T-helper 1 cell treated with Interleukin-12 subunit alpha and Interleukin-12 subunit beta and Interleukin-4 antibody, amounts not matched to agents 30 μg/mL and 1 μg/mL, for 36 hours (primary cell): ENCODE data around the gene EIF1AD.
"Not testable (repeated sequence)": the region's sequence is repeated elsewhere in the genome, so short reads cannot be mapped to it uniquely, and the experiment has no call there.

Experiments
- H3K27ac Mint-ChIP-seq: one replicate; pipeline ENCODE4 v1.8.0; 2021; ENCODE audit warnings: mild to moderate bottlenecking, mixed read lengths
- H3K27me3 Mint-ChIP-seq: one replicate; pipeline ENCODE4 v1.8.0; 2021; ENCODE audit warnings: low read depth, mixed read lengths
- H3K36me3 Mint-ChIP-seq: one replicate; pipeline ENCODE4 v1.8.0; 2021; ENCODE audit warnings: low read depth, mixed read lengths
- H3K4me1 Mint-ChIP-seq: one replicate; pipeline ENCODE4 v1.8.0; 2021; ENCODE audit warnings: low read depth, mixed read lengths
- H3K4me3 Mint-ChIP-seq: one replicate; pipeline ENCODE4 v1.8.0; 2021; ENCODE audit warnings: mild to moderate bottlenecking, moderate library complexity, mixed read lengths
- H3K9me3 Mint-ChIP-seq: one replicate; pipeline ENCODE4 v1.8.0; 2021; ENCODE audit warnings: mixed read lengths

EIF1AD gene

DNA sequence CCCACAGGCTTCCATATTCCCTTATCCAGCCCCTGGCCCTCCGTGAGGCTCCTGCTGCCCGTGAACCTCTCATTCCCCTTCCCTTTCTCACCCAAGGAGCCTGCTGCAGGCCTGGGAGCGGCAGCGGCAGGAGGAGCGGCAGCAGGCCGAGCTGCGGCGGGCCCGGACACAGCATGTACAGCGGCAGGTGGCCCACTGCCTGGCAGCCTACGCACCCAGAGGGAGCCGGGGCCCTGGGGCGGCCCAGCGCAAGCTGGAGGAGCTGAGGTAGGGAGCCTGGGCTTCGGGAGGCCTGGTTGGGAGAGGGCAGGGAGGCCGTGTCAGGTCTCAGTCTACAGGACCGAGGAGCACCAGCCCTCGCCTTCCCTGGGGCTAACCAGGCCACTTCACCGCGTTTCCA, 48.5 kb downstream of the EIF1AD start:
- Mint-ChIP-seq H3K27me3 (peaks cover 8% of the 10 kb centered on the region), H3K4me3 (no peak overlapping the region), H3K36me3 (no peaks in the 10 kb centered on the region), H3K9me3 (no peaks in the 10 kb centered on the region), H3K27ac (no peak overlapping the region), H3K4me1 (peaks cover 17% of the 10 kb centered on the region)

GRCh38 chr11:65952052-65952521, 49.9 kb downstream of the EIF1AD start:
- H3K27ac Mint-ChIP-seq, result no peak overlapping the region

GRCh38 chr11:65951641-65952040, 50.3 kb downstream of the EIF1AD start:
- not testable (repeated sequence) for H3K4me1 Mint-ChIP-seq, H3K4me3 Mint-ChIP-seq, H3K27ac Mint-ChIP-seq

More at GRCh38 chr11:65952052-65952521, 49.9 kb downstream of the EIF1AD start:
- H3K27me3 Mint-ChIP-seq, result peaks cover 13% of the 10 kb centered on the region
- peaks cover 8% of the 10 kb centered on the region for H3K4me1 Mint-ChIP-seq
- no peaks in the 10 kb centered on the region for H3K36me3 Mint-ChIP-seq
- H3K9me3 Mint-ChIP-seq, result no peaks in the 10 kb centered on the region
- no peak overlapping the region for H3K4me3 Mint-ChIP-seq

DNA sequence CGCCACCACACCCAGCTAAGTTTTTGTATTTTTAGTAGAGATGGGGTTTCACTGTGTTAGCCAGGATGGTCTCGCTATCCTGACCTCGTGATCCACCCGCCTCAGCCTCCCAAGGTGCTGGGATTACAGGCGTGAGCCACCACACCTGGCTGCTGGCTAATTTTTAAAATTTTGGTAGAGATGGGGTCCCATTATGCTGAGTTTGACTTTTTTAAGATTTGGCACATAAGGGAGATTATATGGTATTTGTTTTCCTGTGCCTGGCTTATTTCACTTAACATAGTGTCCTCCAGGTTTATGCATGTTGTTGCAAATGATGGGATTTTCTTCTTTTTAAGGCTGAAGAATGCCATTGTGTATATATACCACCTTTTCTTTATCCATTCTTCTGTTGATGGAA, 51.2 kb downstream of the EIF1AD start:
- not testable (repeated sequence) for H3K27ac Mint-ChIP-seq, H3K4me1 Mint-ChIP-seq, H3K4me3 Mint-ChIP-seq, H3K9me3 Mint-ChIP-seq, H3K36me3 Mint-ChIP-seq
- peaks cover 13% of the 10 kb centered on the region for H3K27me3 Mint-ChIP-seq

More at GRCh38 chr11:65951641-65952040, 50.3 kb downstream of the EIF1AD start:
- not testable (repeated sequence) for H3K36me3 Mint-ChIP-seq, H3K9me3 Mint-ChIP-seq
- peaks cover 13% of the 10 kb centered on the region for H3K27me3 Mint-ChIP-seq

- H3K27ac Mint-ChIP-seq, result no peak overlapping the region
- H3K4me1 Mint-ChIP-seq, result no peaks in the 10 kb centered on the region
- H3K27me3 Mint-ChIP-seq, result peaks cover 13% of the 10 kb centered on the region
- H3K4me3 Mint-ChIP-seq, result no peak overlapping the region
- no peaks in the 10 kb centered on the region for H3K36me3 Mint-ChIP-seq
- no peaks in the 10 kb centered on the region for H3K9me3 Mint-ChIP-seq
Observed at GRCh38 chr11:65947603-65948125, 54.3 kb downstream of the EIF1AD start.

DNA sequence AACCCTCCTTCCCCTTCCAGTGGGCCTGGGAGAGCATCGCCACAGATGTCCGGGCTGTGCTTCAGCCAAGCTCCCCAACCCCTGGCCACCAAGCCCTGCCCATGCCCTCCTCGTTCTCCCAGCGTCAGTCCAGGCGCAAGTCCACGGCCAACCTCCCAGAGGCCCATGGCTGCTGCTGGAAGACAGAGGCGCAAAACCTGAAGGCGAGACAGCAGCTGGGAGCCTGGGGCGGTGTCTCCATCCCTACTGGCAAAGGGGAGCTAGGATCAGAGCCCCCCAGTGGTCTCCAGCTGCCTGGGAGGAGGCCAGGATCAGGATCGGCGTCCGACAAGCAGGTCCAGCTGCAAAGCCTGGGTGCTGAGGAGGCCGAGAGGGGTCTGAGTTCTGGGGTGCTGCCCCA, 54.8 kb downstream of the EIF1AD start:
- no peak overlapping the region for H3K27ac Mint-ChIP-seq

GRCh38 chr11:65946655-65947054, 55.3 kb downstream of the EIF1AD start:
- H3K4me3 Mint-ChIP-seq, result no peak overlapping the region
- H3K36me3 Mint-ChIP-seq, result no peaks in the 10 kb centered on the region
- H3K27ac Mint-ChIP-seq, result no peak overlapping the region
- H3K4me1 Mint-ChIP-seq, result no peaks in the 10 kb centered on the region
- H3K27me3 Mint-ChIP-seq, result peaks cover 13% of the 10 kb centered on the region
- no peaks in the 10 kb centered on the region for H3K9me3 Mint-ChIP-seq

More for the DNA sequence above, 54.8 kb downstream of the EIF1AD start:
- Mint-ChIP-seq H3K27me3 (peaks cover 13% of the 10 kb centered on the region), H3K4me3 (no peak overlapping the region), H3K4me1 (no peaks in the 10 kb centered on the region), H3K36me3 (no peaks in the 10 kb centered on the region), H3K9me3 (no peaks in the 10 kb centered on the region)
